GM19240 (cell line): ENCODE data around the gene PSKH1.
"Not testable (repeated sequence)": the region's sequence is repeated elsewhere in the genome, so short reads cannot be mapped to it uniquely, and the experiment has no call there.

Experiments
- DNase-seq: peaks from one replicate; pipeline ENCODE4 v3.0.0; 2011; ENCODE audit warnings: low spot score; ENCODE audit not compliant: insufficient read length

The PSKH1 gene

DNA sequence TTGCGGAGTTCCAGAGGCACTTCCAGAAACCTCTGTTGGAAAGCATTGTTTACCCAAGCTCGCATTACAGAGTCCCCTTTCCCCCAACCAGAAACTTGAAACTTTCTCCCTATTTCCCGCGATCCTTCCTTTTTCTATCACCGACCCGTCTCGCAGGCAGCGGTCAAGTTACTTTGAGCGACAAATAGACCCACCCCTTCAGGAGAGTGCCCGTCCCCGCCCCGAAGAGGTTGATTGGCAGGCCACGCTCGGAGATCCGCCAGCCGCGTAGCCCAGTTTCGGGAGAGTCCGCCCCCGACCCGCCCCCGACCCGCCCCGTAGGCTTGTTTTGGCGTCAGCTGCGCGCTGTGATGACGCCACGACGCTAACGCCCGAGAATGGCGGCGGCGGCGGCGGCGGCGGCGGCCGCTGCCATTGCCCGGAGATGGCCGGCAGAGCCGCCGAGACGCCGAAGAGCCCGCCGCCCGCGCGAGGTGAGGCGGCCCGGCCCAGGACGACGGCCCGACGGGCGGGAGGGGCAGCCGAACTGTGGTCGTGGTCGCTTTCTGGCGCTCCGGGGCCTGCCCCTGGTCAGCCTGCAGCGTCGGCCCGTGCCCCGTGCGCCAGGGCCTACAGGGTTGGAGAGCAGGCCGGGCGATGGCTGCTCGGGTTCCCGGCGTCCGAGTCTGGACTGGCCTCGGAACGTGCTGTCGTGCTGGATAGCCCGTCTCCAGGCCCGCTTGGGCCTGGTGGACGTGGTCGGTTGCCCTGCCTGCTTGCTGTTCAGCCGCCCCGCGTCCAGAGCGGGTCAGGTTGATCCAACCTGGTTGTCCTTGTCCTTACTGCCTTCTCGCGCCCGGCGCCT lies at the start of gene PSKH1:
TSS of gene PSKH1 (plus strand) at position 356 of the 844 bp plus-strand sequence. CDS start 15,496 bp downstream, outside the sequence.
- peak; percentile 99 for DNase-seq

DNA sequence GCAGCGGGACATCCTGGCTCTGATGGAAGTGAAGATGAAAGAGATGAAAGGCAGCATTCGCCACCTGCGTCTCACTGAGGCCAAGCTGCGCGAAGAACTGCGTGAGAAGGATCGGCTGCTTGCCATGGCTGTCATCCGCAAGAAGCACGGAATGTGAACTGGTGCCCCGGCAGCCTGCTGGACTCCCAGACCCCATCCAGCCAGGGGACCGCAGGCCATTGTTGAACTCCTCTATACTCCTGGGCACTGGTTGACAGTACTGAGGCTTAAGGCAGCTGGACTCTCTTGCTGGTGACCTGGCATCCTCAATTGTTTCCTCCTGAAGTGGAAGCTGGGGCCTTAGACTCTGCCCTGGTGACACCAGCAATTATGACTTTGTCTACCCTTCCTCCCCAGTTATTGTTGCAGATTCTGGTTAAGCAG lies 49.7 kb upstream of the PSKH1 start:
- no peak for DNase-seq

- DNase-seq = no peak
These were observed 48.6 kb upstream of the PSKH1 start for GRCh38 chr16:67844497-67844896.

DNA sequence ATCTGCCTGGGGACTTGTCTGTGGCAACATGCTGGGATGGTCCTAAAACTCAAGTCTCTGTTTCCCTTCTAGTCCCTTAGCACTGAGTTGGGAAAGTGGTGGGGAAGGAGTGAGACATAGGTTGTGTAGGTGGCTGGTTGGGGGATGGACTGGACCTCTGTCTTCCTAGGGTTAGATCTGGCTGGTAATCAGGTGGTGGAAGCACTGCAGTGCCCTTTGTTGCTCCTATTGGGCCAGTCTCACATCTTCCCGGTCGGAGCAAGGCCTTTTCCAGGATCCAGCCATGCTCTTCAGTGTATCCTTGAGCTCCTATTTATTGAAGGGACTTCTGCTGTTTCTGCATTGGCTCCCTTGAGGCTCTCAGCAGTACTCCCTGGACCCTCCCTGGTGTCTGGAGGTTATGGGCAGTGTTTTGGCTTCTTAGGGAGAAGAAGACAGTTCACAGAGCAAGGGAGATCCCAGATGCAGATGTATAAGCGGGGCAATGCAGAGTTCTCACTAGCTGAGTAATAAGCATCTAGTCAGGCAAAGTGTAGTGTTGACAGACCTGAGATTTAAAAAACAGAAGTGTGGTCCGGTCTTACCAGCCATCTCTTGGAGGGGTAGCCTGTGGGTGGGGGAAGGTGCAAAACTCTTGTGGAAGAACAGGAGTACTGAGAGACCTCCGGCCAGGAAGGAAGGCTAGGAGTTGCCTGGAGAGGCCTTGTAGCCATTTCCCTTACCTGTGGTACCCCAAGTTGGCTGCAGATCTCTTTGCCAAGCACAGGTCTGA lies 47.6 kb upstream of the PSKH1 start:
- no peak for DNase-seq

DNA sequence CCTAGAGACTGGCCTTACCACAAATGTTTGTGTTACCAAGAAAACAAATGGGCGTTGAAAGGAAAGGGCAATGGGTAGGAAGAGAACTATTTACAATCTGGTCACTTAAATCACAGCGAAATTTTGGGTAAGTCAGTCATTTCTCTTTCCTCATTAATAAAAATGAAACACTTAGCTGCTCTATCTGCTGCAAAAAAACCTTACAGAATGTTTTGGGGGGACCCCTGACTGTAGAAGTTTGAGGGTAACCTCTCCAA lies 47.1 kb upstream of the PSKH1 start:
- DNase-seq = no peak

DNA sequence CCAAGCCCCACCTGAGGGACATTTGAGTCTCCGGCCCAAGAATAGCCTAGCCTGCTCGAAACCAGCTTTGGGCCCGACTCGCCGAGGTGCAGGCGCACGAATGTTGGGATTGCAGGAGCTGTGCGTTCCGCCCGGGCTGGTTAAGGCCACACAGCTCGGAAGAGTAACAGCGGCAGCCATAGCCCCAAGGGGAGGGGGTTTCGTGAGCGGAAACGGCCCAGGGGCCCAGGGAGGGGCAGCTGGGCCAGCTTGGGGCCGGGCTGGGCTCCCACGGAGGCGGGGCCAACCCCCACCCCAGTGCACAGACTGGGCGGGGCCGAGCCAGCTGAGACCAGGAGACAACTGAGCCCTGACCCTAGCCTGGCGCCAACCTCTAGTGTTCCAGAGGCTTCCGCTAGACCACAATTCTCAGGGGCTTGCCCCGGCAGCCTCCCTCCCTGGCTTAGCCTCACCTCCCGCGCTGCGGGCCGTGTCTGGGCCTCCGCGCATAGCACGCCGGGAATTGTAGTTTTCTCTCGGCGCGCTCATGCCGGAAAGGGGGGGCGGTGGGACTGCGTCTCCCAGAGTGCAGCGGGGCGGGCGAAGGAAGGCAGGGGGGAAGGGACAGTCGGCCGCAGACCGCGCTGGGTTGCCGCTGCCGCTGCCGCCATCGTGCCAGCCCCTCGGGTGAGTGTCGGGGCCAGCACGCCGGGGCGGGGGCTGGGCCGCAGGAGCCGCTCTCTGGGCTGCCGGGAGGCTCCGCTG lies 46.6 kb upstream of the PSKH1 start, which contains the start of gene NUTF2:
TSS of gene NUTF2 (plus strand) at position 614 of the 744 bp plus-strand sequence. CDS start 18,198 bp downstream, outside the sequence.
- peak; percentile 89 for DNase-seq

GRCh38 chr16:67847064-67847861 lies 45.8 kb upstream of the PSKH1 start, which contains the start of gene CENPT:
Gene CENPT (minus strand): TSS chr16:67847693. CDS start chr16:67833859, 13,834 bp downstream.
- DNase-seq = peak; percentile 52

GRCh38 chr16:67848118-67848517 lies 44.9 kb upstream of the PSKH1 start:
- DNase-seq = no peak

- DNase-seq = no peak
These were observed 39.4 kb upstream of the PSKH1 start for GRCh38 chr16:67853670-67854069.

DNA sequence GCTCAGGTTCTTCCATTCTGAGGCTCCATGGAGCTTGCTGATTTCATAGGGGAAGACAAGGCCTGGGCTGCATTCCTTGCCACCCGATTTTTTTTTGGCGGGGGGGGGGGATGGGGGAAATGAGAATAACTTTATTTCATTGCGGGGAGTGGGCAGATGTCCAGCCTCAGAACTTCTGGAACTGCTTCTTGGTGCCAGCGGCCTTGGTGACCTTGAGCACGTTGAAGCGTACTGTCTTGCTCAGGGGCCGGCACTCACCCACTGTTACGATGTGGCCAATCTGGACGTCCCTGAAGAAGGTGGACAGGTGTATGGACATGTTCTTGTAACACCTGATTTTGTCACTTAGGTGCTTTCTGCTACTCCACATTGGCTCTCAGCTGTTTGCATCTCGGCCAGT lies 37.3 kb upstream of the PSKH1 start:
- DNase-seq = no peak

DNA sequence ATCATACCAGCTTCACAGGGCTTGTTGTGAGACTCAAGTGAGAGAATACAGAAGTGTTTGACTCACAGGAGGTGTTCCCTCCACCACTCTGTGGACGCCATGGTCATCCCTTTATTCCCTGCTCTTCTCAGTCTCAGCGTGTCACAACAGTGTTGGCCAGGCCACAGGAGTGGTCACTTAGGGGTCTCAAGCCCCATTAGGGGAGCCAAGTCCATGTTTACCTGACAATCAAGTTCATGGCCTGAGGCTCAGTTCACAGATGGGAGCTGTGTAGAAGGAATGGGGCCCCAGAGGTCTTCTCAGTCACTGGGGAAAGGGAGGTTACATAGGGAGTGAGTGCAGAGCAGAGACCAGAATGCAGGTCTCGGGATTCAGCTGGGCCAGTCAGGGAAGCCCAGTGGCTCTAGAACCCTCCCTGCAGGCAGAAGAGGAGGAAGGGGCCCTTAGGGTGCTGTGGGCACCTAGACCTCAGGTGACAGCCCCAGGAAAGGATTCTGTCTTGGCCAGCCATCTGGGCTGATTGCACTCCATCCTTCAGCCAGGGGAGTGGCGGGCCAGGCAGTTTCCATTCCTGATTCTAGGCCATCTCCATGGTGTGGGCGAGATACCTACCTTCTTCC lies 36.0 kb upstream of the PSKH1 start:
- no peak for DNase-seq

GRCh38 chr16:67857547-67858233 lies 35.4 kb upstream of the PSKH1 start:
- DNase-seq = no peak

GRCh38 chr16:67858500-67858899 lies 34.6 kb upstream of the PSKH1 start:
- DNase-seq = no peak

DNA sequence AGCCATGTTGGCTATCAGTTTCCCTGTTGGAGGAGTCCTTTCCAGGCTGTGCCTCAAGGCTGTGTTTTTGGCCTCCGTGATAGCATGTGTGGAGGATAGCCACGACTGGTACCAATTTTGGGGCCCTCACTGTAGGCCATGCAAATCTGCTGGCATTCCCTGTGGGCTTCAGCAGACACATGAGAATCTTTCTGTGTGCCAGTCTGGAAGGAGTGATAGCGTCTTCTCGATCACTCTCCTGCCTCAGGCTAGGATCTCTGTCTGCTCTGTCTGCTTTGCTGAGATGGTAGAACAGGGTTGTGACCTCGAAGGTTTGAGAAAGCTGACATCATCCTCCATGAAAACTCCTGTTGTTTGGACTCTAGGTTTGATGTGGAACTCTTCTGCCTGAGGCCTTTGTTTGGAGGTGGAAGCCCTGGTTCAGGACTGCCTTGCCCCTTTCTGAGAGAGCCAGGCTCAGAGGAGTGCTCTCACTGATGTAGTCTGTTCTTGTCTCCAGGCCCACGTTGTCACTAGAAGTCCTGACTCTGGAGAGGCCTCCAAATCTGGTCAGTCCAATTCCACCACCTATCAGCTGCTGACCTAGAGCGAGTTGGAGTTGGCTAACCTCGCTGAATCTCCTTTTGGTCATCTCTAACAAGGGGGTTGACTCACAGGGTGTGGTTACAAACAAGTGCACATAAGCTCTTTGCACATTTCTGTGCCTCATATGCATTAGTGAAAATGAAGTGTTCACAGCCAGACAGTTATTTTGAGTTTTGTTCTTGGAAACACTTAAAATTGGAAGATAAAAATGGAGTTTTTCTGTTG lies 32.3 kb upstream of the PSKH1 start:
- DNase-seq = no peak

GRCh38 chr16:67861877-67862276 lies 31.2 kb upstream of the PSKH1 start:
- no peak for DNase-seq

DNA sequence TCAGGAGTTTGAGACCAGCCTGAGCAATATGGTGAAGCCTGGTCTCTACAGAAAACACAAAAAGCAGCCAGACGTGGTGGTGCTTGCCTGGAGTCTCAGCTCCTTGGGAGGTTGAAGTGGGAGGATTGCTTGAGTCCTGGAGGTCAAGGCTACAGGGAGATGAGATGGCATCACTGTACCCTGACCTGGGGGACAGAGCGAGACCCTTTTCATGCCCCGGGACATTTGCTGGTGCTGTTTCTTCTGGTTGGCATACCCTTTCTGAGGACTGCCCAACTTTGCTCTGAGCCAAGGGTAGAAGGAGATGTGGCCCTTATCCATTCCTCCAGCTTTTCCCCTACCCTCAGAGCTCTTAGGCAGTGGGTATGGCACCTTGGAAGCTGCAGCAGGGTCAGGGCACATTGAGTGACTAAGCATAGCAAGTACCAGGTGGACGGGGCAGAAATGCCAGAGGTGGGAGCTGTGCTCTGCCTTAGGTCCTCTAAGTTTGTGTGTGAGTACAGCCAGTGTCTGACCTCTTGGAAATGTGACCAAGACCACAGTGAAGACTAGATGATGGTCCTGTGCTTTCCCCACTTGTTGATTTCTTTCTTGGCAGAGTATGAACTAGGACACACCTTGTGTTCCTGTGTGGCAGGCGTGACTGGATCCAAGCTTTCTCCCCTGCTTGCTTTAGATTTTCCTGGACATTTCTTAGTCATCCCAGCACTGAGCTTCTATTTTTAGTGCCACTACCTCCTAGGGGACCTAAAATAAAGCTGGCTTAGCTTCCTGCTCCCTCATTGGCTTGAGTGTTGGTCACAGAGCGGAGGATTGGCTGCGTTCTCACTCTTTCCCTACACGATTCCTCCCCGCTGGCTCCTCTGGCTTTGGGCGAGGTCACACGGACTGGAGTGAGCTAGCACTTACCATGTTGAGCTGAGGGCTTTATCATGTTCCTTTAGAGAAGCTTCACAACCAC lies 30.2 kb upstream of the PSKH1 start:
- DNase-seq = no peak

DNA sequence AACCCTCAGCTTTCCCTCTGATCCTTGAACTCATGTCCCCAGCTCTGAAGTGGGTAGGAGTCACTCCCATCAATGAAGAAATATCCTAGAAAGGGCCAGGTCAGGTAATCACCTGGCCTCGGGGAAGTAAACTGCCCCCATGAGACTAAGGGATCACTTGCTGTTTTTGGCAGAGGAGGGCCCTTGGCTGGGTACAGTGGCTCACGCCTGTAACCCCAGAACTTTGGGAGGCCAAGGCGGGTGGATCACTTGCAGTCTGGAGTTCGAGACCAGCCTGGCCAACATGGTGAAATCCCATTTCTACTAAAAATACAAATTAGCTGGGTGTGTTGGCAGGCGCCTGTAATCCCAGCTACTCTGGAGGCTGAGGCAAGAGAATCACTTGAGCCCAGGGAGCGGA lies 29.0 kb upstream of the PSKH1 start:
- not testable (repeated sequence) for DNase-seq

- no peak for DNase-seq
These were observed 28.5 kb upstream of the PSKH1 start for GRCh38 chr16:67864594-67864993.
